Dendritic cell treated with granulocyte-macrophage colony-stimulating factor and Interleukin-4, amounts not matched to agents 40 ng/mL and 50 ng/mL, for 4 days (primary cell): Measurements from ENCODE around the gene COL21A1.
"Not testable (repeated sequence)": the region's sequence is repeated elsewhere in the genome, so short reads cannot be mapped to it uniquely, and the experiment has no call there.

Experiments used
- H3K27ac Mint-ChIP-seq: one replicate; pipeline ENCODE4 v1.8.0; 2022; ENCODE audit warnings: mild to moderate bottlenecking, mixed read lengths
- H3K27me3 Mint-ChIP-seq: one replicate; pipeline ENCODE4 v1.8.0; 2022; ENCODE audit warnings: mild to moderate bottlenecking, mixed read lengths
- H3K36me3 Mint-ChIP-seq: one replicate; pipeline ENCODE4 v1.8.0; 2022; ENCODE audit warnings: low read depth, mixed read lengths
- H3K4me1 Mint-ChIP-seq: one replicate; pipeline ENCODE4 v1.8.0; 2022; ENCODE audit warnings: low read depth, mixed read lengths
- H3K4me3 Mint-ChIP-seq: one replicate; pipeline ENCODE4 v1.8.0; 2022; ENCODE audit warnings: mild to moderate bottlenecking, moderate library complexity, mixed read lengths
- H3K9me3 Mint-ChIP-seq: one replicate; pipeline ENCODE4 v1.8.0; 2022; ENCODE audit warnings: mixed read lengths
- intact Hi-C: fragments of 100-400 bp; cut with micrococcal nuclease; formaldehyde crosslinking; loops from one replicate; pipeline ENCODE4 v1.15.0; 2022

Gene COL21A1

GRCh38 chr6:56033401-56033800 is 214.0 kb downstream of the COL21A1 start:
- no peaks in the 10 kb centered on the region for H3K36me3 Mint-ChIP-seq
- peaks cover 5% of the 10 kb centered on the region for H3K9me3 Mint-ChIP-seq
- no peak overlapping the region for H3K4me3 Mint-ChIP-seq
- no peak overlapping the region for H3K27ac Mint-ChIP-seq
- no peaks in the 10 kb centered on the region for H3K27me3 Mint-ChIP-seq
- peaks cover 4% of the 10 kb centered on the region for H3K4me1 Mint-ChIP-seq
- intact Hi-C loops: no loop called here

GRCh38 chr6:56032715-56033260 is 214.6 kb downstream of the COL21A1 start:
- H3K4me1 Mint-ChIP-seq: no peaks in the 10 kb centered on the region
- no peaks in the 10 kb centered on the region for H3K27me3 Mint-ChIP-seq
- H3K9me3 Mint-ChIP-seq: no peaks in the 10 kb centered on the region
- H3K27ac Mint-ChIP-seq: no peak overlapping the region
- no peaks in the 10 kb centered on the region for H3K36me3 Mint-ChIP-seq
- intact Hi-C loops: no loop called here
- no peak overlapping the region for H3K4me3 Mint-ChIP-seq

GRCh38 chr6:56027865-56028264 is 219.5 kb downstream of the COL21A1 start:
- Mint-ChIP-seq H3K9me3 (no peaks in the 10 kb centered on the region), H3K4me3 (no peak overlapping the region), H3K27ac (no peak overlapping the region), H3K4me1 (no peaks in the 10 kb centered on the region), H3K36me3 (no peaks in the 10 kb centered on the region), H3K27me3 (peaks cover 2% of the 10 kb centered on the region)
- intact Hi-C loops: no loop called here

DNA sequence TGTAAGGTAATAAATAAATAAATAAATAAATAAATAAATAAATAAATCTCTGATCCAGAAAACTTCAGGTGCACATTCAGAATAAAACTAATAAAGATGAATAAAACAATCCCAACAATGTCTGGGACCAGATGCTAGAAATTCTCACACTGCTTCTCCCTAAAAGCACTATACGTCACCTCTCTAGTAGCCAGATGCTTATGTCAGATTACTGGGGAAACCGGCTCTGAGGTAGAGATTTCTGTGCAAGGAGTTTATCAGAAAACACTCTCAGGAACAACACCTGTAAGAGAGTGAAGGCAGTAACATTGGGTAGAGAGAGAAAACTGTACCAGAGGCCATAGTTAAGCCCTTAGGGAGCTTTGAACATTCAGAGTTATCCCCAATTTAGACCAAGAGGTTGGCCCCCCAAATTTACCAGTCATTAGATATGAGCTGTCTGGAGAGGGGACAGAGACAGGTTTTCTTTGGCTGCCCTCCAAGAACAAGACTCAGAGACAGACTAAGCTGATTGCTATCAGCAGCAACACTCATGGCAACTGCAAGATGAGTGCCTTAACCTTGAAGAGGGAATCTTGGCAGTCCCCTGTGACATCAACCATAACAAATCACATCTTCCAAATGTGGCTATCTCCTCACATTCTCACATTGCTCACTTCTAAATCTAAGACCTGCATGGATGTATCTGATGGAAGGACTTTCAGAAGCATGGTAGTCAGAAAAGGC is 220.8 kb downstream of the COL21A1 start:
- Mint-ChIP-seq H3K9me3 (no peaks in the 10 kb centered on the region), H3K36me3 (no peaks in the 10 kb centered on the region), H3K27ac (no peak overlapping the region), H3K4me3 (no peak overlapping the region), H3K4me1 (no peaks in the 10 kb centered on the region), H3K27me3 (peaks cover 2% of the 10 kb centered on the region)
- intact Hi-C loops: no loop called here

GRCh38 chr6:56025795-56026194 is 221.6 kb downstream of the COL21A1 start:
- H3K4me3 Mint-ChIP-seq: no peak overlapping the region
- no peak overlapping the region for H3K27ac Mint-ChIP-seq
- intact Hi-C loops: no loop called here
- H3K9me3 Mint-ChIP-seq: no peaks in the 10 kb centered on the region
- no peaks in the 10 kb centered on the region for H3K36me3 Mint-ChIP-seq
- no peaks in the 10 kb centered on the region for H3K4me1 Mint-ChIP-seq
- H3K27me3 Mint-ChIP-seq: peaks cover 3% of the 10 kb centered on the region

DNA sequence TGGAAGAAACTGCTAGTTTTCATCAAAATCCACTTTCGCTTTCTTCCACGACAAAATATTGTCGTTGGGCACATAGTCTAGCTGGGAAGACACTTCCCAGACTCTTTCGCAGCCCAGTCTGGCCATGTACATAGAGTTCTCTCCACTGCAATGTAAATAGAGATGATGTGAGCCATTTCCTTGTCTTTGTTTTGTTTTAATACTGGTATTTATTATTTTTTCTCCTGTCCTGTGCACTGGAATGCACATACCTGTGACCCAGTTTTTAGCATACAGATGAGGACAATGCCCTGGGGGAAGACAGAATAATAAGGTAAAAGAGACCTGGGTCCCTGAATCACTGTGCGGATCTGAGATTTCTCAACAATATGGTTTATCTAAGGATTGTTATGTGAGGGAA is 222.4 kb downstream of the COL21A1 start:
- no peak overlapping the region for H3K4me3 Mint-ChIP-seq
- H3K36me3 Mint-ChIP-seq: no peaks in the 10 kb centered on the region
- peaks cover 3% of the 10 kb centered on the region for H3K27me3 Mint-ChIP-seq
- H3K4me1 Mint-ChIP-seq: no peaks in the 10 kb centered on the region
- H3K9me3 Mint-ChIP-seq: no peaks in the 10 kb centered on the region
- intact Hi-C loops: no loop called here
- H3K27ac Mint-ChIP-seq: no peak overlapping the region

DNA sequence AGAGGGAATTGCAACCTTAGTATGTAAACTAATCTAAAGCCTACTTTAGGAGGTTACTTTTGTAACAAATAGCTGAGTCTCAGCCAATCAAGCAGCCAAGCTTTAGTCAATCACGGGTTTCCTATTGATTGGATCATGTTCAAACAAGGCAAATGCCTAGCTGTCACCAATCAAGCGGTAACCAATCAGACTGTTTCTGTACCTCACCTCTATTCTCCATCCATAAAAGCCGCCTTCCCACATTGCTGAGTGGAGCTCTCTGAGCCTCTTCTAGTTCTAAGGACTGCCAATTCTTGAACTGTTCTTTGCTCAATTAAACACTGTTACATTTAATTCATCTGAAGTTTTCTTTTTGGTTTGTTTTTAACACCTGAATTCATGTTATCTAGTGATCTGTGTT is 223.6 kb downstream of the COL21A1 start:
- Mint-ChIP-seq H3K9me3 (no peaks in the 10 kb centered on the region), H3K27me3 (peaks cover 3% of the 10 kb centered on the region), H3K4me3 (no peak overlapping the region), H3K4me1 (no peaks in the 10 kb centered on the region), H3K27ac (no peak overlapping the region), H3K36me3 (no peaks in the 10 kb centered on the region)
- intact Hi-C loops: no loop called here

DNA sequence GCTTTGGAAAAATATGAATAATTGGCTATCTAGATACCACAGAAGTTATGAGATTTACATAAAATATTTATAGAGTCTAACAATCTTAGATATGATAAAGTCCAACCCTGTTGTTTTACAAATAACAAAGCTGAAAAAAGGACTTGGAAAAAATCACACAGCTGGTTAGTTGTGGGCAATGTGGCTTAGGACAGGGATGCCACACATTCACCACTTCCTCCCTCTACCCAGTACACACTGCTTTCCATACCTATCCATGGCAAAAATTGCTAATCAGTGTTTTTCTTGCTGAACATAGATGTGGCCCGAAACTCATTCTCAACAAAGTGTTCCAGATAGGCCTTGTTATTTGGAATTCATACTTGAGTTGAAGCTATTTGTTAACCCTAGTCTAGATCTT is 224.7 kb downstream of the COL21A1 start:
- intact Hi-C loops: no loop called here
- peaks cover 3% of the 10 kb centered on the region for H3K27me3 Mint-ChIP-seq
- no peak overlapping the region for H3K27ac Mint-ChIP-seq
- H3K36me3 Mint-ChIP-seq: no peaks in the 10 kb centered on the region
- H3K4me3 Mint-ChIP-seq: no peak overlapping the region
- H3K4me1 Mint-ChIP-seq: no peaks in the 10 kb centered on the region
- no peaks in the 10 kb centered on the region for H3K9me3 Mint-ChIP-seq

DNA sequence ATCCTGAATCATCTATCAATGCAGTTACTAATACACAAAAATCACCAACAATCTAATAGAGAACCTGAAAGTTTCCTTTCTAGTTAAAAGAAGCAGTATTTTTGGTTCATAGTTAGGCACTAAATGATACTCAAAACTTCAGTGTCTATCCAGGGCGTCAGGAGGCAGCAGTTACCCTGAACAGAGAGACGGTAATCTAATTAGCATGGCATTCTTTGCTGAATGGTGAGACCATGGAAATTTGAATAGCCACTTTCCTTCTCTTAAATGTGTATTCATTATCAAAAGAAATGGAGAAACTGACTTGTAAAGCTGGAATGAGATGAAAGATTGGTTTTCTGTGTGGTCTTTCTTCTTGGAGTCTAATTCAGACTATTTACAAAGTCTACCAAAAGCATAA is 225.4 kb downstream of the COL21A1 start:
- Mint-ChIP-seq H3K27me3 (peaks cover 3% of the 10 kb centered on the region), H3K36me3 (no peaks in the 10 kb centered on the region), H3K4me1 (no peaks in the 10 kb centered on the region), H3K4me3 (no peak overlapping the region), H3K9me3 (no peaks in the 10 kb centered on the region), H3K27ac (no peak overlapping the region)
- intact Hi-C loops: no loop called here

- H3K9me3 Mint-ChIP-seq: peaks cover 12% of the 10 kb centered on the region
- H3K36me3 Mint-ChIP-seq: no peaks in the 10 kb centered on the region
- no peak overlapping the region for H3K4me3 Mint-ChIP-seq
- intact Hi-C loops: no loop called here
- H3K27me3 Mint-ChIP-seq: peaks cover 8% of the 10 kb centered on the region
- H3K27ac Mint-ChIP-seq: no peak overlapping the region
- no peaks in the 10 kb centered on the region for H3K4me1 Mint-ChIP-seq
Observed at GRCh38 chr6:56019973-56020372, 227.4 kb downstream of the COL21A1 start.

GRCh38 chr6:56017198-56017597 is 230.2 kb downstream of the COL21A1 start:
- H3K4me3 Mint-ChIP-seq: no peak overlapping the region
- H3K36me3 Mint-ChIP-seq: no peaks in the 10 kb centered on the region
- no peak overlapping the region for H3K27ac Mint-ChIP-seq
- intact Hi-C loops: no loop called here
- H3K9me3 Mint-ChIP-seq: peaks cover 12% of the 10 kb centered on the region
- peaks cover 6% of the 10 kb centered on the region for H3K27me3 Mint-ChIP-seq
- H3K4me1 Mint-ChIP-seq: no peaks in the 10 kb centered on the region

GRCh38 chr6:56014039-56014438 is 233.3 kb downstream of the COL21A1 start:
- H3K4me1 Mint-ChIP-seq, H3K4me3 Mint-ChIP-seq, H3K27me3 Mint-ChIP-seq, intact Hi-C loops, H3K36me3 Mint-ChIP-seq, H3K27ac Mint-ChIP-seq: not testable (repeated sequence)
- peaks cover 12% of the 10 kb centered on the region for H3K9me3 Mint-ChIP-seq

DNA sequence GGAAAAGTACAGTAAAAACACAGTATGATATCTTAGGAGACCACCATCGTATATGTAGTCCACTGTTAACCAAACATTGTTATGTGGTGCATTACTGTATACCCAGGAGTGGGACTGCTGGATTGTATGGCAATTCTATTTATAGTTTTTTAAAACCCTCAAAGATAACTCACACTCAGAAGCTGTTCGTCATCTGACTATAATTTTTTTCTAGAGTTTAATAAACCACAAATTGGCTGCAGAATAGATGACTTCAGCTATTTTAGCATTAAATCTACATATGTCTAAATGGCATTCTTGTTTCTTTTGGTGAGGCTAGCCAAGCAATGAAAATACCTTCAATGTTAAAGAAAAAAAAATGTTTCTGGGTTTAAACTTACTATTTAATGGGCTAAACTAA is 237.7 kb downstream of the COL21A1 start:
- Mint-ChIP-seq H3K4me3 (no peak overlapping the region), H3K27me3 (no peaks in the 10 kb centered on the region), H3K36me3 (no peaks in the 10 kb centered on the region), H3K9me3 (no peaks in the 10 kb centered on the region), H3K4me1 (peaks cover 10% of the 10 kb centered on the region), H3K27ac (no peak overlapping the region)
- intact Hi-C loops: no loop called here
